Fibroblast of skin of back (primary cell): ENCODE measurements around the gene DNAH6.
"Not testable (repeated sequence)": the region's sequence is repeated elsewhere in the genome, so short reads cannot be mapped to it uniquely, and the experiment has no call there.

ENCODE experiments used
- DNase-seq: peaks from one replicate; pipeline ENCODE4 v3.0.0-alpha.2; 2013

The DNAH6 gene

DNA sequence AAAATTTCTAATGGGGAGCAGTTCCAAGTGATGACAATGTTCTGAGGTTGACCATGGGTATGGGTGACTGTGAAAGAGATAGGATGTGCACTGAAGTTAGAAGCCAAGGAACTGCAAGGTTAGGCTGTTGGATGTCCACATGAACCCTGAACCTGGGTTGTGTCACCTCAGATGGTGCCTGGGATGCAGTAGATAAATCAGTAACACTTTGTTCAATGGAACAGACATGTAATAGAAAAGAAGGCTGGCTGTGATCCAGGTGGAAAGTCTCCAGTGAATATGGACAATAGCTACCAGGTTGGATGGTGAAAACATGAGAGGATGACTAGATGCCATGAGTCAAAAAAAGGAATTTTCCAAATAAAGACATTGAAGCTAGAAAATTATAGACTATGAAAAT lies 233.1 kb downstream of the DNAH6 start:
- DNase-seq = no peak

DNA sequence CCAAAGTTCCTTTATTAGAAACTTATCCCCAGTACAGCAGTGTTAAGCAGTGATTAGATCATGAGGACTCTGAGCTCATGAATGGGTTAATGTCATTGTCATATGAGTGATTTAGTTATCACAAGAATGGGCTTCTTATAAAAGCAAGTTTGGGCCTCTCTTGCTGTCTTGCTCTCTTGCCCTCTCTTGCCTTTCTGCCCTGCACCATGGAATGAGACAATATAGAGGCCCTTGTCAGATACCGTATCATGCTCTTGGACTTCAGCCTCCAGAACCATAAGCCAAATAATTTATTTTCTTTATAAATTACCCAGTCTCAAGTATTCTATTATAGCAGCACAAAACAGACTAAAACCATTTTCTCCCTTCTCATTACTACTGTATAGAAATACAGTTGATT lies 238.8 kb downstream of the DNAH6 start:
- no peak for DNase-seq

DNA sequence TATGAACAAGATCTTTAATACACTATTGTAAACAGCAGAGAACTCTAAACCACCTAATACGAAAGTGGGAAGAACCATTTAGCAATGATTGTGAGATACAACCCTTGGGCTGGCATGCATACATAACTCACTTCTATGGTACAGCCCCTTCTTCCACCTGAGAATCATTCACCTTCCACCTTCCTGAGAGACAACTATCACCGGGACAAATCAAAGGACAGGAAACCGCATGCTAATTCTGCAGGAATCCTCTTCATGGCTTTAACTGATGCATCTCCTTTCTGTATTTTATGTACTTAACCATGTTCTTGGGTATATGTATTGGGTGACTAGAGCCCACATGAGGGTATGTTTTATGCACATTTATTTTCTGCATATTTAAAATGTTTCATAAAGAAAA lies 241.3 kb downstream of the DNAH6 start:
- DNase-seq = no peak

- DNase-seq = no peak
Measured at GRCh38 chr2:84766791-84767190, 250.5 kb downstream of the DNAH6 start.

DNA sequence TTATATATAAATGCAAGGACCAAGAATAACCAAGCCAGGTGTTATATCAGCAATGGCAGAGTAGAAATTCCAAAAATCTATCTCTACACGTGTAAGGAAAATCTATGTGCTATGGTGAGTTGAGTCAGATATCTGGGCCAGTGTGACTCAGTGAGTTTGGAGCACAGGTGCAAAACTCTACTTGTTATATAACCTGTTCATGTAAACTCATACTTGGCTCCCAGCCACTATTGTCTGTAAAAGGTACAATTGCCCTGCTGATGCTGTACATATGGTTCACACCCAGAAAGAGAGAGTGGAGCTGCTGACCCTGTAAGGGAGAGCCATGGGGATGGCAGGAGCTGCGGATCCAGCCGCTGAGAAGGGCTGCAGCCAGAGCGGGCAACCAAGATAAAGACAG lies 252.5 kb downstream of the DNAH6 start:
- DNase-seq = no peak

GRCh38 chr2:84770280-84770679 lies 254.0 kb downstream of the DNAH6 start:
- DNase-seq = no peak

DNA sequence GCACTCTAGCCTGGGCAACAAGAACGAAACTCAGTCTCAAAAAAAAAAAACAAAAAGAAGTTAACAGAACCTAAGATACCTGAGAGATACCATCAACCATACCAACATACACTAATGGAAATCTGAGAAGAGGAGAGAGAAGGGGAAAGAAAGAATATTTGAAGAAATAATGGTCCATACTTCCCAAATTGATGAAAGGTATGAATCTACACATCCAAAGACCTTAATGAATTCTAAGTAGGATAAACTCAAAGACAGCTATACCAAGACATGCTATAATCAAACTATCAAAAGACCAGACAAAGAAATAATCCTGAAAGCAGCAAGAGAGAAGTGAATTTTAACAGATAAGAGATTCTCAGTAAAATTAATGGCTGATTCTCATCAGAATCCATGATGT lies 255.0 kb downstream of the DNAH6 start:
- DNase-seq = no peak

DNA sequence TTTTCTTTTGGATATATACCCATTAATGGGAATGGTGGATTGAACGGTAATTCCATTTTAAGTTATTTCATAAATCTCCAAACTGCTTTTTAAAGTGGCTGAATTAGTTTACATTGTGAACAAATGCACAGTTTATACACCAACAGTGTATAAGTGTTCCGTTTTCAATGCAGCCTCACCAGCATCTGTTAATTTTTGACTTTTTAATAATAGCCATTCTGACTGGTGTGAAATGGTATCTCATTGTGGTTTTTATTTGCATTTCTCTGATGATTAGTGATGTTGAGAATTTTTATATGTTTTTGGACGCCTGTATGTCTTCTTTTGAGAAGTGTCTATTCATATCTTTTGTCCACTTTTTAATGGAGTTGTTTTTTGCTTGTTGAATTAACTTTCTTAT lies 257.3 kb downstream of the DNAH6 start:
- not testable (repeated sequence) for DNase-seq

DNA sequence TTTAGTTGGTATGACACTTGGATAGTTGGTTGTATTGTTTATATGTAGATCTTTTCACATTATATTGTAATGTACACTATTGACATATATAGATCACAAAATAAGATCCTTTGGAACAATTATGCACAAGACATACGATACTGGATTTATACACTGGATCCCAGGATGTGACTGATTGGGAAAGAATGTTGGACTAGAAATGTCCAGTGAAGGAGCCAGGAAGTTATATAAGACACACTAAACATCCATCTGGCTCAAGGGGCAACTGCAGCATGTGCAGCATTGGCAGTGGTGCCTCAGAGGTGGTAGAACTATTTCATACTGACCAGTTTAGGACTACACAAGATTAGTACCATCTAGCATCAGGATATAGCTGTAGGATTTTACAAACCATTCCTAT lies 259.7 kb downstream of the DNAH6 start:
- DNase-seq = peak; percentile 15

GRCh38 chr2:84778911-84779690 lies 262.8 kb downstream of the DNAH6 start:
- no peak for DNase-seq

DNA sequence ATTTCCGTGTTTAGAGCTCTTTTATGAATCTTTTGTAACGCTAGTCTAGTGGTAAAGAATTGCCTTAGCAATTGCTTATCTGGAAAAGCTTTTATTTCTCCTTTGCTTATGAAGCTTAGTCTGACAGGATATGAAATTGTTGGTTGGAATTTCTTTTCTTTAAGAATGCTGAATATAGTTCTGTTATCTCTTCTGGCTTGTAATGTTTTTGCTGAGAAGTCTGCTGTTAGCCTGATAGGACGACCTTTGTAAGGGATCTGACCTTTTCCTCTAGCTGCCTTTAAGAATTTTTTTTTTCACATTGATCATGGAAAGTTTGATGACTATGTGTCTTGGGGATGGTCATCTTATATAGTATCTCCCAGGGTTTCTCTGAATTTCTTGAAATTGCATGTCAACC lies 263.5 kb downstream of the DNAH6 start:
- DNase-seq = no peak

GRCh38 chr2:84781942-84782716 lies 265.8 kb downstream of the DNAH6 start:
- no peak for DNase-seq

DNA sequence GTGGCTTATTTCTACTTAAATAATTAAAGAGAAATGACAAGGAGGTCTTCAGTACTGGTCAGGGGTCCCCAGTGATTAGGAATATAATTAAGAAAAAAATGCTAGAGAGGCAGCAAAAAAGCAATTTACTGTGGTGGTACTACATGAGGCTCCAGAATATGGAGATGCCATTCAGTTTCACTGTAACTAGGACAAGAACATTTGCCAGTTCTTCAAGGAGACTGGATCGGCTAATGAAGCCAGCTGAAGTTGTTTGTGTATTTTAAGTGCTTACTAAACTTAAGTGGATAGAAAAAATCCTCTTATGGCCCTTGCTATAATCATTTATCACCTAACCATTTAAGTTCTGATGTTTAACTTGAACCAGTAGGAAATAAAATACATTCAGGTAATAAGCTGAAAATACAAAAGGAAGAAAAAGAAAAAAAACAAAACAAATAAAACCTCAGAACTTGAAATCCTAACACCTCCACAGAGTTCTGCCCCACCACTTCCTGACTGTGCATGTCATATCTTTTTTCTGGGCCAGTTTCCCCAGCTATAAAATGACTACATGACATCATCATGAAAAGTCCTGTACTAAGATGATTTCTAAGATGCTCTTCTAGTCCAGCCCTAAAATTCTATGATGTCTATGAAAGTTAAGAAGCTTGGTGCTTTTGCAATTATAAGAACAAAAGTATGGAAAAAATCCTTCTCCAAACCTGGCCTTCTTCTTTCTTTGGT lies 266.6 kb downstream of the DNAH6 start:
- DNase-seq = no peak

DNA sequence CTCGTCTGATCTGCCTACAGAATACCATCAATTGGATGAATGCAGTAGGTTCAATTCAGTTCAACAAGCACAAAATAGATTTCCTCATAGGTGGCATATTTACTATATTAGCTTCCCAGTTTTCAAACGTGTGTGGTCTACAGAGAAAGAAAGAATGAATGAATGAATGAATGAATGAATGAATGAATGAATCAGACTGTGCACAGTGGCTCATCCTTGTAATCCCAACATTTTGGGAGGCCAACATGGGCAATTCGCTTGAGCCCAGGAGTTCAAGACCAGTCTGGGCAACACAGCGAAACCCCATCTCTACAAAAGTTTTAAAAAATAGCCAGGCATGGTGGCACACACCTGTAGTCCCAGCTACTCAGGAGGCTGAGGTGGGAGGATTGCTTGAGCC lies 269.7 kb downstream of the DNAH6 start:
- no peak for DNase-seq

GRCh38 chr2:84786601-84787000 lies 270.3 kb downstream of the DNAH6 start:
- no peak for DNase-seq

DNA sequence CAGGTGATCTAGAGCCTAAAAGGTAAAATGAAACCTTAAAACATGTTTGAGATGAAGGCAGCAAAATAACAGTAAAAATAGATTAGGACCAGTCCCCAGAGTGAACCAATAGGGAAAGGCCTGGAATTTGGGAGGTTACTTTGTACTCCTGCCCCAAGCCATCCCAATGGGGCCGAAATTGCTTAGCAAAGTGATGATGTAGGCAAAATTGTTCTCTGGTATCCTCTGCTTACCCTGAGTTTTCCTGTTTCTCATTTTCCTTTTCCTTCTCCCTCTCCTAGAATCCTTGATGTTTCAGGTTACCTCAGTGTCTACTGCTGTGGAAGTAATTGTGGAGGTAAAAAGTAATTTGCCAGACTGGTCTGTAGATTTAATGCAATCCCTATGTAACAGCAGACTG lies 271.7 kb downstream of the DNAH6 start:
- DNase-seq = no peak

- DNase-seq = no peak
Measured at GRCh38 chr2:84788498-84788897, 272.2 kb downstream of the DNAH6 start.

DNA sequence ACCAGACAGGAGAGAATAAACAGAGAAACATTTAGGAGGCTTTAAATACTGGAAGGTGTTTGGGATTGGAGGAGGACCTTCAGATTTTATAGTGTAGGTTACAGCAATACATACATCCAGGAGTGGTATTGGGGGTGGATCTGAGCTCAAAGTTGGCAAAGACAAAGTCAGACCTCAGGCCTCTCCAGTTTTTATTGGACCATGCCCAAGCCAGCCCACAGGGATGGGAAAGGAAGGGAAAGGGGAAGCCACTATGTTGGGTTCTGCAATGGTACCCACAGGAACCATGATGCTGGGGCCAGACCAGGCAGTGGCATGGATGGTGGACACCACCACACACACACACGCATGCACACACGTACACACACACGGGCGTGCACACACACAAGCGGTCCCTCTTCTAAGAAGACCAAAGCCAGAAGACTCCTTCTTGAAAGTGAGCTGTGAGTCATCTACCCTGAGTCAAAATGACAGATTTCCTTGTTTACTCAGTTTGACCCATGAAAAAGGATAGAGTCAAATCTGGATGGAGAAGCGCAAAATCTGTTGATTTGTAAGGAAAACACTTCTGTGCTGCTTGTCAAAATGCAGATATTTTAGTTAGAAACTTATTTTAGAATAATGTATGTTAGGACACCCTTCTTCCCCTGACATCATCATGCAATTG lies 276.7 kb downstream of the DNAH6 start:
- peak; percentile 22 for DNase-seq

DNA sequence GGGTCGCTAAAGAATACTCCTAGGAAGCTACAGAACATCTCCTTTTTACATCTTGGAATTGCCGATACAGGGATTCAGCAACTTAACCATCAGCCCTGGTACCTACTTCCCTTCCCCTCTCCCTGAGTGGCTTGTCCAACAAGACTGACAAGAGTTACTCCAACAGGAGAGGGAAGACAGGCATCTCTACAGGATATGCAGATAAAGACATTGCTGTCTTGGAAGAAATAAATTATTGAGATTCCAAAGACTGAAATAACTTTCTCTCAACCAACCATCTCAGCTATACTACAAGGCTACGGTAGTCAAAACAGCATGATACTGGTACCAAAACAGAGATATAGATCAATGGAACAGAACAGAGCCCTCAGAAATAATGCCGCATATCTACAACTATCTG lies 277.3 kb downstream of the DNAH6 start:
- DNase-seq = no peak

GRCh38 chr2:84796798-84797197 lies 280.5 kb downstream of the DNAH6 start:
- DNase-seq = no peak

- no peak for DNase-seq
Measured at GRCh38 chr2:84797271-84797670, 281.0 kb downstream of the DNAH6 start.

- no peak for DNase-seq
Measured at GRCh38 chr2:84799772-84800171, 283.5 kb downstream of the DNAH6 start.
